HG03432 (cell line): ENCODE results near the gene FSTL4.
A peak's percentile ranks its signal among the peaks of the same experiment; 100 is the strongest.

Experiments used
- ATAC-seq: cut with Tn5 transposase; IDR thresholded peaks from one replicate; pipeline ENCODE4 v1.9.1; 2021; ENCODE audit warnings: mild to moderate bottlenecking, moderate library complexity; ENCODE audit not compliant: unreplicated experiment

FSTL4 gene

GRCh38 chr5:133252133-133252480, 360.2 kb downstream of the FSTL4 start:
- ATAC-seq = no peak

- no peak for ATAC-seq
Observed at GRCh38 chr5:133251296-133252132, 360.8 kb downstream of the FSTL4 start.

GRCh38 chr5:133250527-133250926, 361.8 kb downstream of the FSTL4 start:
- ATAC-seq = no peak

- no peak for ATAC-seq
Observed at GRCh38 chr5:133249593-133249992, 362.7 kb downstream of the FSTL4 start.

- ATAC-seq = no peak
Observed at GRCh38 chr5:133247881-133248624, 364.3 kb downstream of the FSTL4 start.

- ATAC-seq = no peak
Observed at GRCh38 chr5:133247151-133247709, 365.1 kb downstream of the FSTL4 start.

GRCh38 chr5:133246376-133247150, 365.8 kb downstream of the FSTL4 start:
- ATAC-seq = no peak

- no peak for ATAC-seq
Observed at GRCh38 chr5:133246053-133246370, 366.3 kb downstream of the FSTL4 start.

- ATAC-seq = peak; percentile 42
Observed at GRCh38 chr5:133245191-133246052, 366.9 kb downstream of the FSTL4 start.

GRCh38 chr5:133244242-133244641, 368.1 kb downstream of the FSTL4 start:
- ATAC-seq = peak; percentile 62

GRCh38 chr5:133243196-133243595, 369.1 kb downstream of the FSTL4 start:
- ATAC-seq = no peak

- ATAC-seq = no peak
Observed at GRCh38 chr5:133242221-133242835, 370.0 kb downstream of the FSTL4 start.

GRCh38 chr5:133241179-133242092, 370.9 kb downstream of the FSTL4 start:
- no peak for ATAC-seq

- ATAC-seq = peak; percentile 64
Observed at GRCh38 chr5:133240425-133241091, 371.8 kb downstream of the FSTL4 start.

GRCh38 chr5:133238426-133239205, 373.7 kb downstream of the FSTL4 start:
- no peak for ATAC-seq

- no peak for ATAC-seq
Observed at GRCh38 chr5:133236976-133237375, 375.4 kb downstream of the FSTL4 start.

- no peak for ATAC-seq
Observed at GRCh38 chr5:133236541-133236951, 375.8 kb downstream of the FSTL4 start.
